Hepatocyte (in vitro differentiated cells): ENCODE measurements around the gene DMBX1.

ENCODE experiments used
- CTCF ChIP-seq: fragments of 200-600 bp; sonication (generic); IDR thresholded peaks from 2 replicates; pipeline ENCODE4 v1.5.1; 2016; ENCODE audit warnings: antibody characterized with exemption, mild to moderate bottlenecking; ENCODE audit not compliant: poor library complexity
- EZH2 ChIP-seq: fragments of 200-600 bp; sonication (generic); IDR thresholded peaks from 2 replicates; pipeline ENCODE4 v1.6.1; 2016; ENCODE audit warnings: antibody characterized with exemption, mild to moderate bottlenecking, borderline replicate concordance
- EZH2phosphoT487 ChIP-seq: fragments of 200-600 bp; sonication (generic); IDR thresholded peaks from one replicate; pipeline ENCODE4 v1.6.1; 2018; ENCODE audit warnings: antibody characterized with exemption, mild to moderate bottlenecking, low read depth, moderate library complexity; ENCODE audit not compliant: unreplicated experiment, severe bottlenecking

GRCh38 chr1:46490406-46490655, 695 bp downstream of the DMBX1 start:
- no peak for TF ChIP-seq CTCF
- no peak for TF ChIP-seq EZH2
- peak; percentile 23 for TF ChIP-seq EZH2phosphoT487
